Effector memory CD8-positive, alpha-beta T cell (primary cell): ENCODE measurements around the gene FHIP1B.
"Not testable (repeated sequence)": the region's sequence is repeated elsewhere in the genome, so short reads cannot be mapped to it uniquely, and the experiment has no call there.

Experiments
- ATAC-seq: fragments of 150-1000 bp; cut with Tn5 transposase; replicated peaks from 2 replicates; pipeline ENCODE4 v1.10.0; 2021; ENCODE audit warnings: mild to moderate bottlenecking, moderate library complexity
- DNase-seq, 3 experiments: peaks; one replicate each; pipeline ENCODE4 v3.0.0; 2021
- H3K27ac Mint-ChIP-seq, 2 donors: one replicate each; pipeline ENCODE4 v1.8.0; 2022; ENCODE audit warnings: mild to moderate bottlenecking in 2 of 2, mixed read lengths in 2 of 2, moderate library complexity in 2 of 2
- H3K27me3 Mint-ChIP-seq, 2 donors: one replicate each; pipeline ENCODE4 v1.8.0; 2022; ENCODE audit warnings: mixed read lengths in 2 of 2
- H3K36me3 Mint-ChIP-seq: one replicate; pipeline ENCODE4 v1.8.0; 2022; ENCODE audit warnings: mild to moderate bottlenecking, moderate library complexity, mixed read lengths; ENCODE audit not compliant: insufficient read depth
- H3K4me1 Mint-ChIP-seq, 2 donors: one replicate each; pipeline ENCODE4 v1.8.0; 2022; ENCODE audit warnings: low read depth in 2 of 2, mixed read lengths in 2 of 2
- H3K4me3 Mint-ChIP-seq, 2 donors: one replicate each; pipeline ENCODE4 v1.8.0; 2022; ENCODE audit warnings: mild to moderate bottlenecking in 2 of 2, mixed read lengths in 2 of 2, moderate library complexity in 2 of 2
- H3K9me3 Mint-ChIP-seq, 2 donors: one replicate each; pipeline ENCODE4 v1.8.0; 2022; ENCODE audit warnings: mixed read lengths in 2 of 2
- total RNA-seq, 9 experiments: gene quantifications; one replicate each; lab custom pipeline; 2026; lab: John Stamatoyannopoulos, UW

Gene FHIP1B
- total RNA-seq, result 32.1 to 57.4 (median 41.0) reads per million in 9 experiments

DNA sequence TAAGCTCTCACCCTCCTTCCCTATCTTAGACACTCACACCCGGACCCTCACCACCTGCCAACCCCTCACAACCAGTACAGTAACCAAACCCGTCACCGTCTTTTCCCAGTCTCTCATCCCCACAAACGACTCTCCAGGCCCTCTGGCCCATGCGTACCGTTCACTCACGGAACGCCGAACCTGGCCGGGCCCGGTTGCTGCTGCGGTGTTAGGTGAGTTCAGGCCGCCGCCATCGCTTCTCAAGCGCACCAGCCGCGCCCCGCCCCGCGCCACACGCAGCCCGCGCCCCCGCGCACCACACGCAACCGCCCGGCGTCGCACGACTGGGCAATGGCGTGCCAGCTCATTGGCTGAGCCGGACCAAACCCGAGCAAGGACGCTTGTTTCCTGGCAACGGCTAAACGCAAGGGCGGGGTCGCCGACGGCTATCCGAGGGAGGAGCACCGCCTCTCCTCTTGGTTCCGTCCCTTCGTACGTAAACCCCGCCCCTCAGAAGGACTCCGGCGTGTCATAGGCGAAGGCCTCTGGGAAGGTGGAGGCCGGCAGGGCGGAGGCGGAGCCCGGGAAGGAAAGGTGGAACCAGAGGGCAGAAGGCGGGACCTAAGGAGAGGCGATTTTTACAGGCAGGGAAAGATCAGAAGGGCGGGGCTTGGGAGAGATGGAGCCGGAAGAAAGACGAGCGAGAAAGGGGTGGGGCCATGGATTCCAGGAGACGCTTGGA, at the start of gene FHIP1B:
TSS of gene FHIP1B (minus strand) at position 250 of the 721 bp plus-strand sequence. CDS start 10,120 bp downstream, outside the sequence.
- Mint-ChIP-seq H3K9me3 (no peaks in the 10 kb centered on the region), H3K4me1 (peaks cover 32 to 51% of the 10 kb centered on the region in 2 donors), H3K36me3 (peaks cover 12% of the 10 kb centered on the region), H3K27ac (peak within 1 kb of the TSS; percentile 91 to 94), H3K4me3 (peak within 1 kb of the TSS; percentile 86 to 89), H3K27me3 (no peaks in the 10 kb centered on the region)
- DNase-seq (peak; percentile 99), ATAC-seq (peak; percentile 86)

DNA sequence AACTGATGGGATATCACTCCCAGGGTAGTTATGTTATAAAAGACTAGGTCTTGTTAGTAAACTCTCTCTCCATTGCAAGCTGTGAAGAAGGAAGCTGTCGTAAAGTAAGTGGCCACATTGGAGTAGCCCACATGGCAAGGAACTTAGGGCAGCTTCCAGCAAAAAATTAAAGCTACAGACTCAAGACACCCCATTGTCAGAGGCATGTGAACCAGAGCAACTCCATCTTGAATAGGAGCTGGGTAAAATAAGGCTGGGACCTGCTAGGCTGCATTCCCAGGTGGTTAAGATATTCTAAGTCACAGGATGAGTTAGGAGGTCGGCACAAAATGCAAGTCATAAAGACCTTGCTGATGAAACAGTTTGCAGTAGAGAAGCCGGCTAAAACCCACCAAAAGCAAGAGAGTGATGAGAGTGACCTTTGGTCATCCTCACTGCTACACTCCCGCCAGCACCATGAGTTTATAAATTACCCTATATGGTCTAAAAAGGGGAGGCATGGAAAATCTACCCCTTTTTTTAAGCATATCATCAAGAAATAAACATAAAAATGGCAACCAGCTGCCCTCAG, 49.1 kb upstream of the FHIP1B start:
- peaks cover 55 to 66% of the 10 kb centered on the region in 2 donors for H3K27me3 Mint-ChIP-seq
- no peak overlapping the region for H3K4me3 Mint-ChIP-seq
- no peak overlapping the region for H3K27ac Mint-ChIP-seq

DNA sequence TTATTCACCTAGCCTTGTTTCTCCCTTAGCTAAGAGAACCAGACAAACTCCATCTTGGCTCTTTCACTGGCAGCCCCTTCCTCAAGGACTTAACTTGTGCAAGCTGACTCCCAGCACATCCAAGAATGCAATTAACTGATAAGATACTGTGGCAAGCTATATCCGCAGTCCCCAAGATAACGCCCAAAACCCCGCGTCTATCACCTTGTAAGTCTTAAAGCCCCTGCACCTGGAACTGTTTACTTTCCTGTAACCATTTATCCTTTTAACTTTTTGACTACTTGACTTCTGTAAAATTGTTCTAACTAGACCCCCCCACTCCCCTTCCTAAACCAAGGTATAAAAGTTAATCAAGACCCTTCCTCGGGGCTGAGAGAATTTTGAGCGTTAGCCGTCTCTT, 46.4 kb upstream of the FHIP1B start:
- not testable (repeated sequence) for H3K4me3 Mint-ChIP-seq, DNase-seq, H3K4me1 Mint-ChIP-seq, H3K27ac Mint-ChIP-seq, H3K36me3 Mint-ChIP-seq, ATAC-seq, H3K9me3 Mint-ChIP-seq
- peaks cover 74 to 79% of the 10 kb centered on the region in 2 donors for H3K27me3 Mint-ChIP-seq

More for the DNA sequence above, 49.1 kb upstream of the FHIP1B start:
- Mint-ChIP-seq H3K4me1 (no peaks in the 10 kb centered on the region), H3K9me3 (no peaks in the 10 kb centered on the region), H3K36me3 (no peaks in the 10 kb centered on the region)
- DNase-seq (no peak), ATAC-seq (no peak)

DNA sequence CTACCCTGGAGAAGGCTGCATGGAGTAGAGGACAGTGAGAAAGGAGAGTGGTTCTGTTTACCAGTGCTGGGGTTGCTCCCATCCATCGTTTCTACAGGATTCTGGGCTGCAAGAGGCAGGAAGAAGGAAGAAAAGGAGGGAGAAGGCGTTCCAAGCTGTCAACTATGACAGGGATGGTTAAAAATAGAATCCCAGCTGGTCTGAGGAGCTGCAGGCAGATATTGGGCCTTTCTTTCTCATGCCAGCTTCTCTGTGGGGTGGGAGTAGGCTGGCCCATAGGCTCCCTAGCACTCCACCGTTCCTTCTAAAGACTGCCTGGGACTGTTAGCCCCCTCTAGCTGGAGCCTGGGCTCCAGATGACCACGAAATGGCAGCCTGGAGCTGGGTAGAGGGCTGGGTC, 38.8 kb upstream of the FHIP1B start:
- peaks cover 0 to 2% of the 10 kb centered on the region in 2 donors for H3K4me1 Mint-ChIP-seq
- H3K4me3 Mint-ChIP-seq, result no peak overlapping the region
- H3K36me3 Mint-ChIP-seq, result no peaks in the 10 kb centered on the region
- no peaks in the 10 kb centered on the region for H3K9me3 Mint-ChIP-seq
- H3K27me3 Mint-ChIP-seq, result peaks cover 64 to 71% of the 10 kb centered on the region in 2 donors
- ATAC-seq (no peak), DNase-seq (no peak)
- no peak overlapping the region for H3K27ac Mint-ChIP-seq

DNA sequence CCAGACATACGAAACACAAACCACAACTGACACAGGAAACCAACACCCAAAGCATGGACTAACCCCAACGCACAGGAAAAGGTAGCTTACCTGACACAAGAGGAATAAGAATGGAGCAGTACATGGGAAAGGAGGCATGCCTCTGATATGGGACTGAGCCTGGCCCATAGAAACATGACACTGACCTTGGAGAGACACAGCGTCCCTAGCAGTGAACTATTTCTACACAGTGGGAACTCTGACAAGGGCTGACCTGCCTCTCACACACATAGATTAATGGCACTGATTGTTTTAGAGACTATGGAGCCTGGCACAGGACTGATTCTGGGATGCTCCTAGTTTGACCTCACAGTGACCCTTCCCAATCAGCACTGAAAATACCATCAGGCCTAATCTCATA, 37.2 kb upstream of the FHIP1B start:
- no peak for ATAC-seq
- Mint-ChIP-seq H3K27me3 (peaks cover 52 to 63% of the 10 kb centered on the region in 2 donors), H3K27ac (no peak overlapping the region), H3K9me3 (no peaks in the 10 kb centered on the region), H3K4me1 (peaks cover 0 to 2% of the 10 kb centered on the region in 2 donors), H3K36me3 (no peaks in the 10 kb centered on the region), H3K4me3 (no peak overlapping the region)
- DNase-seq, result no peak

DNA sequence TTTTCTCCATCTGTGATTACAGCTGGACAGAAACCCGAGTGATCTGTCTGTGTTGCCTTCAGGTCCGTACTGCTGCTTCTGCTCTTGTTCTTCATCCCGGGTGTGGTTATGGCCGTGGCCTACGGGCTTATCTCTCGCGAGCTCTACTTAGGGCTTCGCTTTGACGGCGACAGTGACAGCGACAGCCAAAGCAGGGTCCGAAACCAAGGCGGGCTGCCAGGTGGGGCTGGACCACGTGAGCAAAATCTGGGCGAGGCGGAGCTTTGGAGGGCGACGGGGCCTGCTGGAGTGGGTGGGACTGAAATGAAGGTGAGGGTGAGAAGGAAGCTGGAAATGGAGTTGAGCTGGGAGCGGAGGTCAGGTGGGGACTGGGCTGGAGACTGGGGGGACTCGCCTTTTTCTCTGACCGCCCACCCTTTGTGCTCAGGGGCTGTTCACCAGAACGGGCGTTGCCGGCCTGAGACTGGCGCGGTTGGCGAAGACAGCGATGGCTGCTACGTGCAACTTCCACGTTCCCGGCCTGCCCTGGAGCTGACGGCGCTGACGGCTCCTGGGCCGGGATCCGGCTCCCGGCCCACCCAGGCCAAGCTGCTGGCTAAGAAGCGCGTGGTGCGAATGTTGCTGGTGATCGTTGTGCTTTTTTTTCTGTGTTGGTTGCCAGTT, 36.3 kb upstream of the FHIP1B start:
- Mint-ChIP-seq H3K27ac (no peak overlapping the region), H3K27me3 (peaks cover 48 to 60% of the 10 kb centered on the region in 2 donors), H3K36me3 (no peaks in the 10 kb centered on the region), H3K4me3 (no peak overlapping the region), H3K9me3 (no peaks in the 10 kb centered on the region), H3K4me1 (peaks cover 0 to 2% of the 10 kb centered on the region in 2 donors)
- DNase-seq (no peak), ATAC-seq (no peak)

DNA sequence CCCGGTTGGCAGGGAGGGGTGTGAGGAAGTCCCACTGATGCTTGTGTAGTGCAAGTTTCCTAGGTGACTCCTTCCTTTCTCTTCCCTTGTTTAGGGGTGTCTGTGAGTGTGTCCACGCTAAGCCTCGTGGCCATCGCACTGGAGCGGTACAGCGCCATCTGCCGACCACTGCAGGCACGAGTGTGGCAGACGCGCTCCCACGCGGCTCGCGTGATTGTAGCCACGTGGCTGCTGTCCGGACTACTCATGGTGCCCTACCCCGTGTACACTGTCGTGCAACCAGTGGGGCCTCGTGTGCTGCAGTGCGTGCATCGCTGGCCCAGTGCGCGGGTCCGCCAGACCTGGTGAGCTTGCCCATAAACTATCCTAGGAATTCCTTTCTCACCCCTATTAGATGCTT, 35.6 kb upstream of the FHIP1B start:
- no peaks in the 10 kb centered on the region for H3K36me3 Mint-ChIP-seq
- ATAC-seq (peak; percentile 33), DNase-seq (peak in 1 of 3 experiments; percentile 8)
- H3K27ac Mint-ChIP-seq, result no peak overlapping the region
- H3K4me1 Mint-ChIP-seq, result peaks cover 0 to 2% of the 10 kb centered on the region in 2 donors
- H3K27me3 Mint-ChIP-seq, result peaks cover 45 to 56% of the 10 kb centered on the region in 2 donors
- no peak overlapping the region for H3K4me3 Mint-ChIP-seq
- H3K9me3 Mint-ChIP-seq, result no peaks in the 10 kb centered on the region

DNA sequence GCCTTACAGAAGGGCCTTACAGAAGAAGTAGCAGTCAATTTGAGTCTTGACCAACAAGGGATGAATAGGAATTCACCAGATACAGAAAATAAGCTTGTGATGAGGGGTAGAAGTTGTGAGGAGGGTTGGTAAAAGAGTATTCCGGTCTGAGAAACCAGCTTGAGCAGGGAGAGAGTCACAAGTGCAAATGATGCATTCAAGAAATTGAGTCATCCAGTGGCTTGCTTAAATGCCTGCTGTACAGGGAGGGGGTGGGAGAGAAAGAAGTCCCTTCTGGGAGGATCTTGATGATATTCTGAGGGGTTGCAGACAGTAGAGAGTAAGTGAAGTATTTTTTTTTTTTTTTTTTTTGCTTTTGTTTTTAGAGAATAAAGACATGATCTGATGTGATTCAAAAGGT, 34.4 kb upstream of the FHIP1B start:
- Mint-ChIP-seq H3K4me1 (peaks cover 0 to 2% of the 10 kb centered on the region in 2 donors), H3K4me3 (no peak overlapping the region), H3K27ac (no peak overlapping the region), H3K36me3 (no peaks in the 10 kb centered on the region), H3K9me3 (no peaks in the 10 kb centered on the region), H3K27me3 (peaks cover 33 to 54% of the 10 kb centered on the region in 2 donors)
- ATAC-seq, result no peak
- no peak for DNase-seq

DNA sequence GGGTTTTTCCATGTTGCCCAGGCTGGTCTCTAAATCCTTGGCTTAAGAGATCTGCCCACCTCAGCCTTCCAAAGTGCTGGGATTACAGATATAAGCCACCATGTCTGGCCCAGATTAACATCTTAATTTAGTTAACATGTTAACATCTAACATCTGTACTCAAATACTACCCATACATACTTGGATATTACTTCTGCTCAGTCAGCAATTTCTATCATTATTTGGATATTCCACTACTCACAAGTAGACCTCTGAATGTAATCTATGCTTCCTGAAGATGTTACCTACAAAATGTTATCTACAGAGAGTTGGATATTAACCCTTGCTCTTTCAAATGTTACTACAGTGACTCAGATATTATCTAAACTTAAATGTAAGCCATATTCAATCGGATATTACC, 29.2 kb upstream of the FHIP1B start:
- Mint-ChIP-seq H3K36me3 (peaks cover 4% of the 10 kb centered on the region), H3K27me3 (peaks cover 13 to 19% of the 10 kb centered on the region in 2 donors), H3K4me3 (no peak overlapping the region), H3K9me3 (no peaks in the 10 kb centered on the region), H3K4me1 (peaks cover 0 to 3% of the 10 kb centered on the region in 2 donors), H3K27ac (no peak overlapping the region)
- DNase-seq, result no peak
- ATAC-seq, result no peak

DNA sequence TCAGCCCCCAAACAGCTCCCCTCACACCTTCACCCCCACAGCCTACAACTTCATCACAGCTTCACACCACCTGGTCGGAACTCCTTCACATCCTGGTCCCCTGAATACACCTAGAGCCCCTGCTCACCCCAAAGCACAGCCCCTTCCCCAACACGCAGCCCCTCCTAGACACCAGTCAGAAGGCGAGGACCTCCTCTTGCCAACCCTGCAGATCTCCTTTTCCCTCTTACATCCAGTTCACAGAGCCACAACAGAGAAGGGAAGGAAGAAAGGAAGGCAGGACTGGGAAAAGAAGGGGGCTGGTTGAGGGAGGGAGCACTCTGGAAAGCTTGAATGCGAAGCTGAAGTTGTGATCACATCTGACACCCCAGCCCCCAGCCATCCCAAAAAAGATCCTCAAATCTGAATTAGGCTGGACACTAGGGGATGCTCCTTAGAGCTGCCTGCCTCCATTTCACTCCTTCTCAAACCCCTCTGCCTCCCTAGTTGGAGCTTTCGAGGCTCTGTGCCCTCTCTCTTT, 25.8 kb upstream of the FHIP1B start:
- H3K9me3 Mint-ChIP-seq, result no peaks in the 10 kb centered on the region
- no peak for DNase-seq
- H3K27me3 Mint-ChIP-seq, result peaks cover 0 to 10% of the 10 kb centered on the region in 2 donors
- no peak overlapping the region for H3K4me3 Mint-ChIP-seq
- no peak for ATAC-seq
- peaks cover 4% of the 10 kb centered on the region for H3K36me3 Mint-ChIP-seq
- peaks cover 0 to 3% of the 10 kb centered on the region in 2 donors for H3K4me1 Mint-ChIP-seq
- no peak overlapping the region for H3K27ac Mint-ChIP-seq

DNA sequence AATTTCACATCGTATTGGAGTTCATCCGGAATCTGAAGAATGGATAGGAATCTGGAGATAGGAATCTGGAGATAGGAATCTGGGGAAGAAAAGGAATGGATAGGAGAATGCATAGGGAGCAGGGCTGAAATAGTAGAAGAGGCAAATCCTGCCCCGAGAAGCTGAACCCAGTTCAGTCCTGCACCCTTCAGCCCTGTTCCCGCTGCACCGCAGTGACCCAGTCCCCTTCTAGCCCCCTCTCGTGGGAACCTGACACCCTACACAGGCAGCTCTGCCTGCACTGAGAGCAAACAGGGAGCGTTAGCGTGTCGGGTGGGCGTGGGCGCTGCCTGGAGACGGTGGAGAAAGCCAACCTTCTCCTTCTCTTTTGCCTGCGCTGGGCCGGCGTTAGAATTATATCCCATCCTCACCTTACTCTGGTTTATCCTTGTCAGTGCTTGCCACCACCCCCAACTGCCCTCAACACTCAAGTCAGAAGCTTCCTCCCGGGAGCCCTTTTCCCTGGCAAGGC, 24.2 kb upstream of the FHIP1B start:
- DNase-seq, result no peak
- Mint-ChIP-seq H3K4me1 (peaks cover 0 to 3% of the 10 kb centered on the region in 2 donors), H3K27me3 (no peaks in the 10 kb centered on the region), H3K36me3 (peaks cover 4% of the 10 kb centered on the region), H3K9me3 (no peaks in the 10 kb centered on the region), H3K4me3 (no peak overlapping the region), H3K27ac (no peak overlapping the region)
- ATAC-seq, result peak; percentile 50

DNA sequence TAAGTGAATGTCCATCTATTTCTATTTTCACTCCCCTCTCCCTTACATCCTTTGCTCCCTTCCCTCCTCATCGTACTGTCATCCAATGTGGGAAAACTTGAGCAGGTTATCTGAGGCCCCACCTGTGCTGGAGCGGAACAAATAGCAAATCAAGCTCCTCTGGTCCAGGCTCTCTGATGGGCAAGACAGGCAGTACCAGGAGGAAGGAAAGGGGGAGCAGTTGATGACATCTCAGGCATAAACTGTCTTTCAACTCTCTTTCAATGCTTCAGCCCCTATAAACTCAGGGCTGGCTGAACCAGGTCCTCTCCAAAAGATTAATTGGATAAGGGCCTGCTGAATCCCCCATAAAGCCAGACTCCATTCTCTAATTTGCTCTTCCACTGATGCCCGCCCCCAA, 23.7 kb upstream of the FHIP1B start:
- H3K27me3 Mint-ChIP-seq, result no peaks in the 10 kb centered on the region
- H3K36me3 Mint-ChIP-seq, result peaks cover 4% of the 10 kb centered on the region
- ATAC-seq (no peak), DNase-seq (no peak)
- H3K4me3 Mint-ChIP-seq, result no peak overlapping the region
- H3K9me3 Mint-ChIP-seq, result no peaks in the 10 kb centered on the region
- no peak overlapping the region for H3K27ac Mint-ChIP-seq
- peaks cover 0 to 3% of the 10 kb centered on the region in 2 donors for H3K4me1 Mint-ChIP-seq

DNA sequence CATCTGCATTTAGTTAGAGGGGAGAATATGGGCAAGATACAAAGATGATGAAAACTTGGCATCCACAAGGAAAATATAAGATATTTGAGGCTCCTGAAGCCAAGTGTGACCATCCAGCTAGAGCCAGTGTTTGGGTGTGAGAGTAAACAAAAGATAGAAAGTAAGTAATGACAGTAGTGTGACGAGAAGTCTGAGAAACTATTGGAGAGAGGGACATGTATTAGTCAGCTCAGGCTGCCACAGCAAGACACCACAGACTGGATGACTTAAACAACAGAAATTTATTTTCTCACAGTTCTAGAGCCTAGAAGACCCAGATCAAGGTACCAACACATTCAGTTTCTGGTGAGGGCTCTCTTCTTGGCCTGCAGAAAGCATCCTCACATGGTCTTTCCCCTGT, 18.8 kb upstream of the FHIP1B start:
- Mint-ChIP-seq H3K4me1 (no peaks in the 10 kb centered on the region), H3K36me3 (no peaks in the 10 kb centered on the region), H3K27ac (no peak overlapping the region), H3K9me3 (no peaks in the 10 kb centered on the region), H3K4me3 (no peak overlapping the region), H3K27me3 (no peaks in the 10 kb centered on the region)
- ATAC-seq, result no peak
- no peak for DNase-seq
